Activated naive CD4-positive, alpha-beta T cell treated with Interleukin-2 at 50 U/mL for 16 hours (primary cell): ENCODE measurements around the gene TSPAN18.

Experiments
- DNase-seq: peaks from one replicate; pipeline ENCODE4 v3.0.0-alpha.2; 2020

Gene TSPAN18

DNA sequence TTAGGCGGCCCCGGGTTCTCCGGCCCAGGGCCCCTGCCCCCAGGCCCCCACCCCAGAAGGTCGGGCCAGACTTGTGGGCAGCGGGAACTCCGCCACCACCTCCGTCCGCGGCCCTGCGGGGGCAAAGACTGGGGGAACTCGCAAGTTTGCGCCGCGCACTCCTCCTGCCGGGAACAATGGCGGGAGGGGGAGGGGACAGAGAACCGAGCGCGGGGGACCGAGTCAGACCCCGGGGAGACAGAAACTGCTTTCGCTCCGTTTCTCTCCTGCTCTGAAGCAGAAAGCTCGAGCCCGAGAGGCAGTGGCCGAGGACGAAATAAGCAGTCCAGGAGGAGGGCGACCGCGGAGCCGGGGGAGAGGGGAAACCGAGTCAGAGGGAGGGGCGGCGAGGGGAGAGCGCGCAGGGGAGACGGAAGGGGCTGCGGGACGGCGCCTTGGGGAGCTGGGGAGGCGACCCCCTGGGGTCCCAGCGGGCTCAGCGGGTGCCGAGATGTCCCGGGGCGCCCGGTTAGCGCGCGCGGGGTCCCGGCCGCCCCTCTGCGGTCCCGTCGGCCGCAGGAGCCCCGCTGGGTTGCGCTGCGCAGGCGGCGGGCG is 223.4 kb downstream of the TSPAN18 start:
- DNase-seq: peak; percentile 38

DNA sequence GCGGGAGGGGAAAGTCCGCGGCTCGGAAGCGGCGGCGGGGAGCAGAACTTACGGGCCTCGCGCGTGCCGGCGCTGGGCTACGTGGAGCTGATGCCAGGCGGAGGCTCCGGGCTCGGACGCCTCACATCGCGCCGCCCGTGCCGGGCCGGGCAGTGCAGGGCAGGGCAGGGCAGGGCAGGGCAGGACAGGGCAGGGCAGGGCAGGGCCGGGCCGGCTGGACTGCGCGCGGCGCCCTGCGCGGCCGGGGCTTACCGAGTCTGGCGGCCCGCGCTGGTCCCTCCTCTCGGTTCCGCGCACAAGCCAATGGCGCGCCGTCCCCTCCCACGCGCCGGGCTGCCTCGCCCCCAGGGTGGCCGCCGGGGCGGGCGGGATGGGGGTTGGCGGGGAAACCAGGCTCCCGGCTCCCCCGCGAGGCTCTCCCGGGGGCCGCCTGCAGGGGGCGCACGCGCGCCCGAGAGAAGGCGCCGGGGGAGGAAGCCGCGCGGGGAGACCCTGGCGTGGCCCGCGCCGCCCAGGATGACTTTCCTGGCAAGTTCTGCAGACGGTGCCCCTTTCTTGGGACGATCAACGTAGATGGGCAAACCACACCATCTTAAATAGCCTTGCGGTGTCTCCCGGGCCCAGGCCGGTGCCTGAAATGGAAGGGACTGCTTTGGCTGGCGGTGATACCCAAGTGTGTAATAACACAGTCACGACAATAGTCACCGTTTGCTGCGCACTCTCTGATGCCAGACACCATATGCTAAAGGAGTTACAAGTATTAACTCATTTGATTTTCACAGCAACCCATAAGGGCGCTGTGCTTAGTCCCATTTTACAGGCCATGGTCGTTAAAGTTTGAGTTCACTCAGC is 224.1 kb downstream of the TSPAN18 start, which contains the start of gene TP53I11:
Gene TP53I11 (minus strand): TSS at position 259 of the 852 bp plus-strand sequence. CDS start 12,548 bp downstream, outside the sequence.
- DNase-seq: peak; percentile 75

DNA sequence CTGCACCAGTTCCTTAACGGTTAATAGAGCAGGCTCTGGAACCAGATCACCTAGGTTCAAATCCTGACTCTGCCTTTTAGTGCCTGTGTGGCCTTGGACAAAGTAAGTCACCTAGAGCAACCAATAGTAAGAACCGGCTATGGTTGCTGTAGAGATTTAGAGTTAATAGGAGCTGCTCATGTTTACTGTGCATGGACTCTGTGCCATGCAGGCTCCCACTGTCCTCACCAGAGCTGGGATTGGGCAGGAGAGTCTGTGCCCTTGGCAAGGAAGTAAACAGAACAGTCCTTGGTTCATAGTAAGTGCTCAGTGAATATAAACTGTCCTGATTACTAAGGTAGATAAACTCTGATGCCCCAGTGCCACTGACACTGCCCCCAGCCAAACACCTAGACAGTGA is 225.3 kb downstream of the TSPAN18 start:
- no peak for DNase-seq

DNA sequence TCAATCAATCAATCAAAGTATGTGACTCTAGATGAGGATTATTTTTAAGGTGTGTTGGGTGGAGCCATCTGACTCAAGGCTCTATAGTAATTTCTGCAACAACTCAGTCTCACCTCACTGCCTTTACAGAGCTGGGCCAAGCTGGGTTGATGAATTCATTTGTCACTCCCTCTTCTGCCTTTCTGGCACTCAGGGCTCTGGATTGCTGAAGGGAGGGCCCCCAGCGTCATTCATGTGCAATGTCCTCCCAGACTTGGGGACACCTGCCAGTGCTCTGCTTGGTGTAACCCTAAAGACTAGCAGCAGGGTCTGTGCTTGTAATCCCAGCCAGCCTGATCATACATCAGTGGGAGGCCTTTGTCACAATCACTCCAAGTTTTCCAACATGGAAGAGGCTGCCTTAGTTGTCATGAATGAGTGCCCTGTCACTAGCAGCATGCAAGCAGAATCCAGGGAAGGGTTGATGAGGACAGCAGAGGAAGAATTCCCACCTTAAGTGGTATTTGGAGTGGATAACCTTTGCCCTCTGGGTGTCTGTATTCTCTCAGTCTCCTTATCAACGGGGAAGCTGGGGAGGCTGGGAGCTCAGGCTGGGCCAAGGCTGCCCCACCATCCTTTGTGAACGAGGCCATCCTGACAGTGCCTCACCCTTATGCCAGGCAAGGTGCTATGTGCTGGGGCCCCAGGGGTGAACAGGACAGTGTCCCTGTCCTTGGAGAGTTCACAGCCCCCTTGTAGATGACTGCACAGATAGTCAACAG is 225.9 kb downstream of the TSPAN18 start:
- no peak for DNase-seq

DNA sequence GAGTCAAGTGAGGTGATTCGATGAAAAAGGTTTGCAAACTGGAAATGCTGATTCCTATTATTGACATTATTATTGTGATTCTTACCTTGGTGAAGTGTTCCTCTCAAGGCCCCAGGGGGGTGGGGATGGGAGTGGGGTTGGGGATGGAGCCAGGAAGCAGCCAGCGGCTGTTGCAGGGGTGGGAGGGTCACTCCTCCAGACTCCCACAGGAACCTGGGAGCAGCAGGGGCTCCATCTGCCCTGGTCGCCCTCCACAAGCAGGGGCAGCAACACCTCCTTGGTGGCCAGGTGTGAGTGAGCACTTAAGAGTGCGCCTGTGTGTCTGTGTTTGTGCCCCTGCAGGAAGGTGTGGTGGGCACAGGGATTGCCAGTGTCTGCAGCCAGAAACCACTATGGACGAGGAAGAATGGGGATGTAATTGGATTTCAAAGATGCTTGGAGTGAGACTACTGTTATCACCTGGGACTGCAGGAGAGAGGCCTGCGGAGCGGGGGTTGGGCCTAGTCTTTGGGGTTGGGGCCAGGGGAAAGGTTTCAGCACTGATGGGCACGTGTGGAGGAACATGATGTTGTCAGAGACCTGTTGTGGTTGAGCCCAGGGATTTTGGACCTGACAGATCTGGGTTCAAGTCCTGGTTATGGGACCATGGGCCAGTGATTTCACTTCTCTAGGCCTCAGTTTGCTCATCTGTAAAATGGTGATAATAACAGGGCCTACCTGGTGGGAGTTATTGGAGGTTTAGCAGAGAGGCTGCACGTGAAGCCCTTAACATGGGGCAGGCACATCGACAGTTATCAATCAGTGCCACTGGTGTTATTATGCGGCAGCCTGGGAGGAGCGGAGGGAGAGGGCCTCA is 227.5 kb downstream of the TSPAN18 start:
- no peak for DNase-seq

DNA sequence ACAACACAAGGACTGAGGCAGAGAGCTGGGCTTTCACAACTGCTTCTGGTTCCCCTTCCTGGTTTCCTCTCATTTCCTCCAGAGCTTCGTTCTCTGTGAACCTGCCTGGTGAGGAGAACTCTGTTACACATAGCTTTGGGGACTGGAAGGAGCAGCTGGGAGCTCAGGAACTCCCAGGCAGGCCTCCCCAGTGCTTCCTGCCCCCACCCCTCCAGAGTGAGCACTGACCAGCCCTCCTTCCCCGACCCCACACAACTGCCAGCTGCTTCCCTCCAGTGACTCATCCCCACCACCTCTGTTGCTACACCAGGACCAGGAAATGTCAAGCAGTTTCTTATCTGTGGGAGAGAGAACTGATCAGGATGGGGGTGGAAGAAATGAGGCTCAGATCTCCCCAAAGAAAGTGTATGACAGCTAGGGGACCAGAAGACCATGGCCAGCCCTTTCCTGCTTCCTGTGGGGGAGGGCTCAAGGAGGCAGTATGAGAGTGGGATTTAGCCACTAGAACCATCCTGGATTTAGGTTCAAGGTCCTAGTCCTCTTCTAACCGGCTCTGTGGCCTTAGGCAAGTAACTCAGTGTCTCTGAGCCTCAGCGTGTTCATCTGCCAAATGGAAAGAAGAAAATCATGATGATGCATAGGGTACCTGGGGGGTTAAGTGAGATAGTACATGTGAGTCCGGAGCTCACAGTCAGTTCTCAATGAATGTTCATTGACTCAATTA is 228.4 kb downstream of the TSPAN18 start:
- DNase-seq: no peak

DNA sequence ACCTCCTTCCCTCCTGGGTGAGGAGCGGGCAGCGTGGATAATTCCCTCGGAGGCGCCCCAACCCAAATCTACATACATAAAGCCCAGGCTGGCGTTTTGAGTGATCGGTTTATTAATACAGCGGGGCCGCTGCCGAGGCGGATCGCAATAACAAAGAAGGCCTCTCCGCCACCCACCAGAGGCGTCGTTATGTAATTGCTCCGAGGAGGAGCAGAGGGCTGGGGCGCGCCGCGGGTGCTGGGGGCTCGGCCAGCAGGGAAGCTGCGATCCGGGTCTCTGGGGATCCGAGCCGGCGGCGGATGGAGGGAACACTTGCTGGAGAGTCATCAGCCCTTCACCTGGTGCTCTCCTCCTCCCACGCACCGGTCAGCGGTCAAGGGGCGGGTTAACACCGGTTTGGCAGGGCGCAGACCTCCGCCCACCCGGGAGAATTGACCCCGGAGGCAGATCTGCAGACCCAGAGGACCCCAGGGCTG is 230.3 kb downstream of the TSPAN18 start:
- DNase-seq: no peak

DNA sequence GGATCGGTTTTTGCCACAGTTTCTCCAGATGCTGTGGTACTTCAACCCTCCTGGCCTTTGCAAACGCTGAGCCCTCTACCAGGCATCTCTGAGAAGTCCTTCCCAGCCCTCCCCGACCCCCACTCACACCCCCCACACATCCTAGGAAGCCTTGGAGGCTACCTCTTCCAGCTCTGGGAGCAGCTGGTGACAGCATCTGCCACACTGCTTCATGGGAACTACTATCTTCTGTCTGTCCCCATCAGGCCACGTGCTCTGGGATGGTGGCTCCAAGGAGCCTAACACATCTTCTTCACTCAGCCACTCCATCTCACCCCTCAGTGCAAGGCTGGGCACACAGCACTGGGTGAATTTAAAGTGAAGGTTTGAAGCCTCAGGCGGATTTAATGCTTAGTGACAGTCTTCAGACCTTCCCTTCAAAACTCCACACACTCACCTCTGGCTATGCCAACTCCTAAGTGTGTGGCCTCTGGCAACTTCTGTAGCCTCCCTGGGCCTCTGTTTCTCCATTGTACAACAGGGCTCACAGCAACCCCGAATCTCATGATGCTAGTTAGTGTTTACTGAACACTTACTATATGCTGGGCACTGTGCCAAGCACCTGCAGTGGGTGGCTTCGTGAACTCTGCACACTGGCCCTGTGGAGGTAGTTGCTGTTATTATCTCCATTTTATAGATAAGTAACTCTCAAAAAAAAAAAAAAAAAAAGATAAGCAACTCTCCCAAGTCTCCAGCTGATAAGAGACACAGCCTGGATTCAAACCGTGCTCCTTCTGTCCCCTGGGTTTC is 231.2 kb downstream of the TSPAN18 start:
- DNase-seq: no peak

DNA sequence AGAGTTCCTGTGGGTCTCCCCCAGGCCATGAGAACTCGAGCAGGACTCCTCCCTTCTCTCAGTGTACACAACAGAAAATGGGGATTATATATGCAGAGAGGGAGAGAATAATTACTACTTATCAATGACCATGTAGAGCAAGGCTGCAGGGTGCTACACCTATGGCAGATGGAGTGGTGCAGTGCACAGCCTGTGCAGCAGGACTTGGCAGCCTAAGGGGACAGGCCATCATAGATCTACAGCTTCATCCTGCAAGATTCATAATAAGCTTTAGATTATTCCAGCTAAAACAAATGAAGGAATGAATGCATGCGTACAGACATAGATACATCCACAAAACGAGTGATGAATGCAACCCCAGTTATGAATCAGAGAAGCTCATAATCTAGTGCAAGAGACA is 232.3 kb downstream of the TSPAN18 start:
- no peak for DNase-seq

DNA sequence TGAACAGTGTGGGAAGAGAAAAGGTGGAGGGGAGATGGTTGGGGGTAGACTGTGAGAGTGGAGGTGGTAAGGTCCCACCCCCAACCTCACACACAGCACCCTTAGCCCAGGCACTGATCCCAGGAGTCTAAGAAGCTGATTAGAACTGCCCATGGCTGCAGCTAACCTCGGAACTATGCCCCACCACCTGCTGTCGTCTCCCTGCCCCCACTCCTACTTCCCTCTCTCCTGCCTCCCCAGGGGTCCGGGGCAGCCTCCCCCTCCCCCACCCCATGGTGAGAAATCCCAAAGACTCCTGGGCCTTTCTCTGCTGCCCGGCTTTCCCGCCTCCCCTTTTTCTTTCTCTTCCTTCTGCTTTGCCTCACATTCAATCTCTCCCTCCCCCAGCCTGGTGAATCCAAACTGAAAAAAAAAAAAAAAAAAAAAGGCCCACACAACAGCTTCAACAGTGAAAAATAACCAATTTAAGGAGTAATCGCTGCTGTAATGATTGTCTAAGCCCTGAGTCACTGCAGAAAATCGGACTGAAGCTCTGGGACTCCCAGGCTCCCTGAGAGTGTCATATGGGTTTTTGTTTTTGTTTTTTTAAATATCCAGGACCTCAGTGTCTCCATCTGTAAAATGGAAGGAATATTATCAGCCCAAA is 233.6 kb downstream of the TSPAN18 start:
- no peak for DNase-seq

DNA sequence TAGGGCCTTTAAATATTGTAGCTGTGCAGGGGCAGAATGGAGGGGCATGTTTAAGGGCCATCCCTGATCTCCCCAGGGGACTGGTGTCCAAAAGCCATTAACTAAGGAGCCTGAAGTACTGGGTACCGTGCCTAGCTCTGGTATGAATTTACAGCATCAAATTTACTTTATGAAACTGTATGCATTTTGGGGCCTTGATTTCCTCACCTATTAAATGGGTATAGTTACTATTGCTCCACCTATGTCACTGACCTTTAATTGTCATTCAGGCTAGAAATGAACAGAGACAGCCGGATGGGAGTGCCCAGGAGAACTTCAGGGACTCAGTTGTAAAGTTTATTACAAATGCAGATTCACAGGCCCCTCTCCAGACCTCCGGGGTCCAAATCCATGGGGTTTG is 235.7 kb downstream of the TSPAN18 start:
- DNase-seq: no peak

DNA sequence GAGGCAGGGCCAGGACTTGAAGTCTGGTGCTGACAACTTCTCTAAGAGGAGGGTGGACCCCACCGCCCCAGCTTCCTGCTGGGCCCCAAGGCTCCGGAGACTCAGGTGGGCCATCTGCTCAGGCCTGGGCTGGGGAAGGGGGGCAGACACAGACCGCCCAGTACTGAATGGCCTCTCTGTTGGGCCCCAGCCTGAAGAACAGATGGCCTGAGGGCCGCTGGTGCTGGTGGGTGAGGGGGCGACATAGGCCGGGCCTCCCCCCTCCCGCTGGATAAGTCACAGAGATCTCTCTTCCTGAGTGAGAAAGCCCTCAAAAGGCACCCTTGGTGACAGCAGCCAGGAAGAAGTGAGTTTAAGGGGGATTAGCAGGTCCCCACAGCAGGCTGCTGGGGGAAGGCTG is 236.4 kb downstream of the TSPAN18 start:
- DNase-seq: no peak

DNA sequence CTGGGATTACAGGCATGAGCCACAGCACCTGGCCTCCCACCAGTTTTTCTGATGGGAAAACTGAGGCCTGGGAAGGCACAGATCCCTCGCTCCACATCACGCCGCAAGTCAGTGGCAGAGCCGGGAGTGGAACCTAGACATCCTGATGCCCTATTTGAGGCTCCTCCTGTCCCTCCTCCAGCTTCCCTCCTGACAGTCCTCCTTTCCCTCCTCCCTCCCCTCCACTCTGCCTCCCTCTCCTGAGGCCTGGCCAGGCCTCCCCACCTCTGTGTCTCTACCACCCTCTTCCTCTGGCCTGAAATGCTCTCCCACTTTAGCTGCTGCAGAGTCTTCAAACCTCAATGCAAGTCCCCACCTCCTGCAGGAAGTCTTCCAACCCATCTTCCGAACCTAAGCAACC is 237.2 kb downstream of the TSPAN18 start:
- no peak for DNase-seq

DNA sequence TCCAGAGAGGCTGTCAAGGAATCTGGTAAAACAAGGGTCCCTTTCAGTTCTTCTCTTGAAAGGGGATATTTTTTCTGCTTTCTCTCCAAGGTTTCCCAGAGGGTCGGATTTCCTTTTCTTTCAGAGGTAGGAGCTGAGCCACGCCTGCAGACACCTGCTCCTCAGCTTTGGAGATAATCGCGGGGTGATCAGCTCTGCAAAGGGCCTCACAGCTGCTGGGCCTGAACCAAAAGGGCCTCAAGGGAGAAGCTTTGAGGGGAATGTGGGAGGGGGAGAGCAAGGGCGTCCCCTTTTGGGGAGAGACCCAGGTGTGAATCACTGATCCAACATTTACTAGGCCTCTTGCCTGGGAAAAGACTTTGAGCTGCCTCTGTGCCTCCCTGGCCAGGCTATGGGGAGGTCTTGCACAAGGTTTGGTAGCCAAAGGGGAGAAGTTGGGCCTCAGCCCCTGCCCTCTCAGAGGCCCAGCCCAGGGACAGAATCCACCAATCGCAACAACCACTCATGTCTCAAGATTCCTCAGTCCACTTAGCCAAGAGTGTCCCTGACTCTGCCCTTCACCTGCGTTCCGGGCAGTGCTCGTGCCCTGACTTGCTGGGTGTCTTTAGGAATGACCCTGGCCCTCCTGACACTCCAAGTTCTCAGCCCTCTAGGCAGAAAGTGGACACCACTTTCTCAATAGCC is 237.9 kb downstream of the TSPAN18 start:
- no peak for DNase-seq

DNA sequence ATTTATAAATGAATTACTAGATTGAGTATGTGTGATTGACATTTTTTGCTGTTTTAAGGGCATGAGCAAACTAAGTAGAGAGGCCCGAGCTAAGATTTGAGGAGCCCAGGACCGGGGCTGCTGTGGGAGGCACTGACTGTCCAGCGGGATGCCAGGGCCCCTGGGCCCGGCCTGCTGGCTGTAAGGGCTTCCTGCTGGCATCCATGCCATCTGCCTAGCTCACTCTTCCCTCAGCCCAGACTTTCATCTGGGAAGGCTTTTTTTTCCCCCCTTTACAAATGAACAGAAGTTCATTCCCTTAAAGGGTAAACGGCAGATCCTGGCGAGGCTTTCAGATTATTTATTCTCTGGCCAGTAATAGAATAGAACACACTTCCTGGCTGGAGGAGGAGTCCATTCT is 239.9 kb downstream of the TSPAN18 start:
- DNase-seq: no peak

DNA sequence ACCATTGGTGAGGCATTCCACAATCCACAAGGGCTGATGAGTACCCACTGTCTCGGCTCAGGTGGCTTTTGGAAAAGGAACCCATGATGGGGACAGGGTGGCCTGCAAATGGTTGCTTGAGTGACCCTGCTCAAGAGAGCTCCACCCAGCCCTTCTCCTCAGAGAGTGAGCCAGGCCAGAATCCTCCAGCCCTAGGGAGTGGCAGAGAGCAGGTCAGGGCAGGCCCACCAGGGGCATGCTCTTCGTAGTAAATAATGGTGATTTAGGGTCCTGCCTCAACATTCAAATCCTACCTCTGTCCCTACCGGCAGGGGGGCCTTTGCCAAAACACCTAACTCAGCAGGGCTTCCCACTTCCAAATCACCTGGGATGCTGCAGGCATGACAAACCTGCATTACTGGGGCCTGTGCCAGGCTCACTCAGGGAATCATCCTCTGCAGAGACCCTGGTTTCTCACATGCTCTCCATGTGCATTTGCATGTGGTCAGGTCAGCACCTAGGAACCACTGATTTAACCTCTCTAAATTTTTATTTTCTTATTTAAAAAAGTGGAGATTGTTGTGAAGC is 241.3 kb downstream of the TSPAN18 start:
- DNase-seq: no peak

DNA sequence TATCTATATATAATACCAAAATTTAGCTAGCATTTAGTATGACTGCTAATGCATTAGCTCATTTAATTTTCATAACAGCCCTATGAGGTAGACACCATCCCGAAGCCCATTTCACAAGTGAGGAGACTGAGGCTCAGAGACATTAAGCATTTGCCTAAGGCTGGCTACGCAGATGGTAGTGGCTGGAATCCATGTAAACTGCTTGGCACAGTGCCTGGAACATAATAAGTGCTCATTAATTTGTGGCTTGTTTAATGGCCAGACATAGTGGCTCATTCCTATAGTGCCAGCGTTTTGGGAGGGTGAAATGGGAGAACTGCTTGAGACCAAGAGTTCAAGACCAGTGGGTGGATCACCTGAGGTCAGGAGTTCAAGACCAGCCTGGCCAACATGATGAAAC is 241.7 kb downstream of the TSPAN18 start:
- no peak for DNase-seq

DNA sequence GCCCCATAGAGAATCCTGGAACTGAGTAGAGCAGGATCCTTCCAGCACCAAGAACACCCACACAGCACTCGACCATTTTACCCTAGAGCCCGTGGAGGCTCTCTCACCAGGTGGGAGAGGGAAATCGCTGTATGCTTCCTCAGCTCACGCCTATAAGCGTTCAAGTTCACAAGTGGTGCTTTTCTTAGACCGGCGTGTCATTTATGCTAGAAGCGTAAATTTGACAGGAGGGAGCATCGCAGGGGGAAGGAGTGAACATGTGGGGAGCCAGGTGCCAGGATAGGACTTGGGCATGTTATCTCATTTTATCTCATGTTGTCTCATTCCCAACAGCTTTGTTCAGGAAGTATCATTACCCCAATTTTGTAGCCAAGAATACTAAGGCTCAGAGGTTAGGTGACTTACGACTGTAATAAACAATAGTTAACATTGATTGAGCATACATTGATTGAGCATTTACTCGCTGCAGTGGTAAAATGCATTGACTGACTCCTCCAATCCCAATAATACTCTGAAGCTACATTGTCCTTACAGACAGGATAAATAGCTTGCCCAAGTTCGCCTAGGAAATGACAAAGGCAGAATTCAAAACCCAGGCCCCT is 243.0 kb downstream of the TSPAN18 start:
- DNase-seq: no peak

DNA sequence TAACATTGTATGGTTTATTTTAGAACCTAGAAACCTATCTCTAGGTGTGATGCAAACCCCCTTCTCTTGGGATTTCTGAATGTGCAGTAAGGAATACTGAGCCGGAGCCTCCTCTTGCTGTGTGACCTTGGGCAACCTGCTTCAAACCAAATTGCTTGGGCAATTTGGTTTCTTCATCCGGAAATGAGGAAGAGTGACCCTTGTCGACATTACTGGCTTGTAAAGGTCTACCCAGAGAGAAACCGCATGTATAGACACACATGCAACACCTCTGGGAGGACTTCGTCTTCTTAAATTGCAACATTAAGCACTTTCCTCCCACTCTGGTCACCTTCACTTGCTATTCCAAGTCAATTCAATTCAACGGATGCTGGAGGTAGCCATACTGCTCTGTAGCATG is 243.5 kb downstream of the TSPAN18 start:
- no peak for DNase-seq
